GM12875 (cell line): ENCODE measurements around the gene EEF1A2.

Experiments used
- H3K4me3 ChIP-seq: one replicate; pipeline ENCODE4 v1.5.1; 2011; ENCODE audit warnings: low read depth, low read length, control low read depth
- CTCF ChIP-seq: IDR thresholded peaks from 2 replicates; pipeline ENCODE4 v1.5.1; 2011; ENCODE audit warnings: low read depth, mild to moderate bottlenecking, control low read depth, inconsistent platforms, low read length, moderate library complexity, borderline replicate concordance; ENCODE audit not compliant: insufficient read depth

EEF1A2 gene

GRCh38 chr20:63488315-63489251 lies 10.3 kb downstream of the EEF1A2 start:
- TF ChIP-seq CTCF, result no peak
- H3K4me3 ChIP-seq, result no peak overlapping the region

- no peak for TF ChIP-seq CTCF
- H3K4me3 ChIP-seq, result no peak overlapping the region
Observed at GRCh38 chr20:63487781-63488241, 11.1 kb downstream of the EEF1A2 start.

- no peak for TF ChIP-seq CTCF
- no peak overlapping the region for H3K4me3 ChIP-seq
Observed at GRCh38 chr20:63487116-63487764, 11.6 kb downstream of the EEF1A2 start.

- no peak overlapping the region for H3K4me3 ChIP-seq
- TF ChIP-seq CTCF, result no peak
Observed at GRCh38 chr20:63486300-63486855, 12.5 kb downstream of the EEF1A2 start.

- H3K4me3 ChIP-seq, result no peak overlapping the region
- TF ChIP-seq CTCF, result no peak
Observed at GRCh38 chr20:63484651-63485403, 14.1 kb downstream of the EEF1A2 start.

- H3K4me3 ChIP-seq, result no peak overlapping the region
- TF ChIP-seq CTCF, result no peak
Observed at GRCh38 chr20:63484236-63484635, 14.6 kb downstream of the EEF1A2 start.
